ENCODE results near the gene IL27RA. TPM values are rescaled to one million over a fixed set of nuclear protein-coding genes. Genes with fewer than 3 reads are reported as not detected.

The IL27RA gene
- total RNA-seq, 1 donor from 2014 or later: 1.4 TPM

- no peak for ATAC-seq
- no peak for DNase-seq (ENCODE audit: low spot score)
Observed at GRCh38 chr19:14102756-14103155, 71.2 kb downstream of the IL27RA start.

Other genes starting within 250 kb of the IL27RA start
- 1.5 TPM for gene ZSWIM4, start 236.3 kb upstream of the IL27RA start, total RNA-seq
- not detected for gene NANOS3, start 154.6 kb upstream of the IL27RA start, total RNA-seq
- gene BRME1, start 125.6 kb upstream of the IL27RA start, total RNA-seq: 1.3 TPM
- gene CC2D1A, start 125.6 kb upstream of the IL27RA start, total RNA-seq: 24.9 TPM
- not detected for gene PODNL1, start 93.3 kb upstream of the IL27RA start, total RNA-seq
- gene DCAF15, start 79.3 kb upstream of the IL27RA start, total RNA-seq: 11.4 TPM
- gene RFX1, start 25.4 kb upstream of the IL27RA start, total RNA-seq: 7.0 TPM
- gene RLN3, start 3.6 kb upstream of the IL27RA start, total RNA-seq: not detected
- gene PALM3, start 30.3 kb downstream of the IL27RA start, total RNA-seq: 42.7 TPM
- 15.2 TPM for gene MISP3, start 41.0 kb downstream of the IL27RA start, total RNA-seq
- gene C19orf67, start 54.0 kb downstream of the IL27RA start, total RNA-seq: not detected
- gene SAMD1, start 59.0 kb downstream of the IL27RA start, total RNA-seq: 19.1 TPM
- 78.4 TPM for gene PRKACA, start 86.0 kb downstream of the IL27RA start, total RNA-seq
- gene ASF1B, start 104.8 kb downstream of the IL27RA start, total RNA-seq: 0.45 TPM
- gene ADGRL1, start 174.4 kb downstream of the IL27RA start, total RNA-seq: 1.3 TPM